ENCODE results near the gene ITPK1.

The ITPK1 gene

GRCh38 chr14:93079865-93080403 is 35.8 kb downstream of the ITPK1 start:
- no peak overlapping the region for H3K4me2 ChIP-seq
- H3K27me3 ChIP-seq (ENCODE audit: insufficient read depth, low read depth), result no peaks in the 10 kb centered on the region
- no peaks in the 10 kb centered on the region for H4K20me1 ChIP-seq (ENCODE audit: insufficient read depth)

DNA sequence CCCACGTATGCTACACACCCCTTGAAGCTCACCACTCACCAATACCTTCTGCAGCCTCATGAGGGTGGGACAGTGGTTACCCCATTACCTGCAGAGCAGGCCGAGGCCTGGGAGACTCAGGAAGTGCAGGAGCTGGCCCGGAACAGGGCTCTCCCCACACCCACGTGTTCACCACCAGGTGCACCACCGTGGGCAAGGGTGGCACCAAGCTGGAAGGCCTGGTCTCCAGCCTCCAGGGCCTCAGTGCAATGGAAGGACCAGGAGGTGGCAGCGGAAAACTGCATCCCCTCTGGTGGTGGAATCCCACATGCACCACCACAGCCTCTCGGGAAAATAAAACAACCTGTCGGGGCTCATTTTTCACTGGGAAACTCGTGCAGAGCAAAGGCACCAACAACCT is 36.4 kb downstream of the ITPK1 start:
- Histone ChIP-seq H3K4me2 (no peak overlapping the region), H3K4me1 (ENCODE audit: low read depth, poor library complexity, severe bottlenecking) (no peaks in the 10 kb centered on the region), H3K36me3 (ENCODE audit: insufficient read depth) (no peaks in the 10 kb centered on the region), H3K27ac (no peak overlapping the region), H3K27me3 (ENCODE audit: insufficient read depth, low read depth) (no peaks in the 10 kb centered on the region), H2AFZ (ENCODE audit: low read depth) (no peak overlapping the region), H3K79me2 (ENCODE audit: insufficient read depth, low read depth) (peaks cover 6% of the 10 kb centered on the region; the same call in 1 of the 2 replicates), H4K20me1 (ENCODE audit: insufficient read depth) (no peaks in the 10 kb centered on the region), H3K9ac (no peak overlapping the region), H3K4me3 (IDR thresholded peaks at IDR 0.05; ENCODE audit: insufficient read depth, low read depth, low read length) (no peak overlapping the region)
- TF ChIP-seq, protein P1, sequence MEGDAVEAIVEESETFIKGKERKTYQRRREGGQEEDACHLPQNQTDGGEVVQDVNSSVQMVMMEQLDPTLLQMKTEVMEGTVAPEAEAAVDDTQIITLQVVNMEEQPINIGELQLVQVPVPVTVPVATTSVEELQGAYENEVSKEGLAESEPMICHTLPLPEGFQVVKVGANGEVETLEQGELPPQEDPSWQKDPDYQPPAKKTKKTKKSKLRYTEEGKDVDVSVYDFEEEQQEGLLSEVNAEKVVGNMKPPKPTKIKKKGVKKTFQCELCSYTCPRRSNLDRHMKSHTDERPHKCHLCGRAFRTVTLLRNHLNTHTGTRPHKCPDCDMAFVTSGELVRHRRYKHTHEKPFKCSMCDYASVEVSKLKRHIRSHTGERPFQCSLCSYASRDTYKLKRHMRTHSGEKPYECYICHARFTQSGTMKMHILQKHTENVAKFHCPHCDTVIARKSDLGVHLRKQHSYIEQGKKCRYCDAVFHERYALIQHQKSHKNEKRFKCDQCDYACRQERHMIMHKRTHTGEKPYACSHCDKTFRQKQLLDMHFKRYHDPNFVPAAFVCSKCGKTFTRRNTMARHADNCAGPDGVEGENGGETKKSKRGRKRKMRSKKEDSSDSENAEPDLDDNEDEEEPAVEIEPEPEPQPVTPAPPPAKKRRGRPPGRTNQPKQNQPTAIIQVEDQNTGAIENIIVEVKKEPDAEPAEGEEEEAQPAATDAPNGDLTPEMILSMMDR (conservative IDR thresholded peaks at IDR 0.05; ENCODE audit: low read depth, low read length), result no peak

More at GRCh38 chr14:93079865-93080403, 35.8 kb downstream of the ITPK1 start:
- peaks cover 6% of the 10 kb centered on the region; the same call in 1 of the 2 replicates for H3K79me2 ChIP-seq (ENCODE audit: insufficient read depth, low read depth)
- peaks cover 1% of the 10 kb centered on the region for H3K4me1 ChIP-seq (ENCODE audit: low read depth, poor library complexity, severe bottlenecking)
- TF ChIP-seq, protein P1 (conservative IDR thresholded peaks at IDR 0.05; ENCODE audit: low read depth, low read length), result no peak
- no peak overlapping the region for H3K27ac ChIP-seq
- H2AFZ ChIP-seq (ENCODE audit: low read depth), result no peak overlapping the region
- H3K36me3 ChIP-seq (ENCODE audit: insufficient read depth), result no peaks in the 10 kb centered on the region
- H3K9ac ChIP-seq, result no peak overlapping the region
- no peak overlapping the region for H3K4me3 ChIP-seq (IDR thresholded peaks at IDR 0.05; ENCODE audit: insufficient read depth, low read depth, low read length)

DNA sequence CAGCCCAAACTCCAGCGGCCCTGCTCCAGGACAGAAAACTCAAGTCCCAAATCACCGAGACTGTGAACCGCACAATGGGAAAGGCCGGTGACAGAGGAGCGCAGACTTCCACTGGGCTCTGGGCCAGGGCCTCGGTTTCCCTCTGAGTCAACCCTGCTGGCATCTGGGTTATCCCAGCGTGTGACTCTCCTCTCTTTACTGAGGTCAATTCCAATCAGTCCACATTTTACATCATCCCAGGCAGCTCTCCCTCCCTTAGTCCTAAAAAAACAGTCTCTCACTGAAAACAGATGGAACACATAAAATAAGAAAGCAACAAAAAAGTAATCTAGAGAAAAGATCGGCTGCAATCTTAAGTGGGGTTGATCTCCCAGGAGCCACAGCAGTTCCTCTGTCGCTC is 36.9 kb downstream of the ITPK1 start:
- H3K4me1 ChIP-seq (ENCODE audit: low read depth, poor library complexity, severe bottlenecking), result no peaks in the 10 kb centered on the region
- H2AFZ ChIP-seq (ENCODE audit: low read depth), result no peak overlapping the region
- H3K27me3 ChIP-seq (ENCODE audit: insufficient read depth, low read depth), result no peaks in the 10 kb centered on the region
- H3K79me2 ChIP-seq (ENCODE audit: insufficient read depth, low read depth), result peaks cover 2% of the 10 kb centered on the region; the same call in 1 of the 2 replicates
- no peak overlapping the region for H3K9ac ChIP-seq
- TF ChIP-seq, protein P1 (conservative IDR thresholded peaks at IDR 0.05; ENCODE audit: low read depth, low read length), result no peak
- H3K4me2 ChIP-seq, result no peak overlapping the region
- no peak overlapping the region for H3K4me3 ChIP-seq (IDR thresholded peaks at IDR 0.05; ENCODE audit: insufficient read depth, low read depth, low read length)
- H3K36me3 ChIP-seq (ENCODE audit: insufficient read depth), result no peaks in the 10 kb centered on the region
- H3K27ac ChIP-seq, result no peak overlapping the region
- H4K20me1 ChIP-seq (ENCODE audit: insufficient read depth), result no peaks in the 10 kb centered on the region

DNA sequence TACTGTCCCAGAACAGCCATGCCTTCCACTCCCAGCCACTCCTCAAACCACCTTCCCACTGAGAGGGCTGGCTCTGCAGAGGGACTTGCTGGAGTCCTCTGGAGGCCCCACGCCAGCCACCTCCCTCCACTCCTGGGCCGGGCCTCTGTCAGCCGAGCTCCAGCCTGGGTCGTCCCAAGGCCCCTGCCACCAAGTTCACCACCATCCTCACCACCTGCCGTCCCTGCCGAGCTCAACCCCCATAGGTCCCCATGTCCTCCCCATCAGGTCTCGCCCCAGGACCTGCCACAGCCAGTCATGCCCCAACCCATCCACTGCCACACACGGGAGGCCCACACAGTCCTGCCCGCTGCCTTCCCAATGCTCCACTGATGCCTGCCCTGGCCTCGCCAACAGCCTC is 39.0 kb downstream of the ITPK1 start:
- H3K9ac ChIP-seq, result no peak overlapping the region
- no peaks in the 10 kb centered on the region for H4K20me1 ChIP-seq (ENCODE audit: insufficient read depth)
- H3K4me1 ChIP-seq (ENCODE audit: low read depth, poor library complexity, severe bottlenecking), result no peaks in the 10 kb centered on the region
- no peak overlapping the region for H3K4me2 ChIP-seq
- no peak overlapping the region for H2AFZ ChIP-seq (ENCODE audit: low read depth)
- no peak overlapping the region for H3K4me3 ChIP-seq (IDR thresholded peaks at IDR 0.05; ENCODE audit: insufficient read depth, low read depth, low read length)
- TF ChIP-seq, protein P1 (conservative IDR thresholded peaks at IDR 0.05; ENCODE audit: low read depth, low read length), result no peak
- no peaks in the 10 kb centered on the region for H3K36me3 ChIP-seq (ENCODE audit: insufficient read depth)
- H3K27ac ChIP-seq, result no peak overlapping the region
- H3K79me2 ChIP-seq (ENCODE audit: insufficient read depth, low read depth), result no peaks in the 10 kb centered on the region
- no peaks in the 10 kb centered on the region for H3K27me3 ChIP-seq (ENCODE audit: insufficient read depth, low read depth)

Measured in KMS-11 (cell line).